CD4-positive, alpha-beta T cell treated with Interleukin-6 for 4 hours (primary cell): Measurements from ENCODE around the gene CDK5R1.
A peak's percentile ranks its signal among the peaks of the same experiment; 100 is the strongest.

ENCODE experiments used
- DNase-seq: peaks from one replicate; pipeline ENCODE4 v3.0.0-alpha.2; 2020; ENCODE audit warnings: mixed read lengths

The CDK5R1 gene

GRCh38 chr17:32494621-32495358 lies 8.0 kb downstream of the CDK5R1 start:
- no peak for DNase-seq

DNA sequence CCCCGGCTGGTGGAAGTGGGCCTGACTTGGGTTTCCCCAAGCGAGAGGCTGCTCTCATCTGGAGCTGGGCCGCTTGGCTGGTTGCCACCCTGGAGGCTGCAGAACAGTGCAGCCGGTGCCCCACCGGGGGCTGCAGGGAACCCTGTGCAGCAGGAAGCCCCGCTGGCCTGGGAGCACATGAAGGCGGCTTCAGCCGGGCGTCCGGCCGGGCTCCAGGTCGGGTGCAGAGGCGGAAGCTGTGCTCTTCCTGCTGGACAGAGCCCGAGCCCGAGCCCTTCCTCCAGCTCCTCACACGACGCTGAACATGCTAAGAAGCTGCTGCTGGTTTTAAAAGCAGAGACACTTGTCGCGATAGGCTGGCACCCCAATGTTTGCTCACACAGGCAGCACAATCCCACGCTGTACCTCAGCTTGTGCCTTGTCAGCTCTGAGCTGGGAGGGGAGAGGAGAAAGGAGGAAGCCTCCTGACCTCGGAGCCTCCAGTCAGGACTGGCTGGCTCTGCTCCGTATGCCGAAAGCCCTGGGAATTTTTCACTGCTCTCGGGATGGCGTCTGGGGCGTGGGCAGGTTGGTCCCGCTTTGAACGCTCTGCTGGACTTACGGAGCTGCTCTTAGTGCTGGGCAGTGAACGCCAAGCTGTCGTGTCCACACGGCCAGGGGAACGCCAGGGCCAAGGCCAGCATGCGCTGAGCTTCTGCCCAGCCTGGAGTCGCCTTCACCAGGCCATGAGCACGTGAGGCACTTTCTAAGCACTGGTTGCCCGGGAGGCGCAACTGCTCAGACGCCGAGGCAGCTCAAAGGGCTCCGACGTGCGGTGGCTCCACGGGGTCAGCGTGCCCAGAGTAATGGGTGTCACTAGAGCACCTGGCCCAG lies 8.8 kb downstream of the CDK5R1 start:
- DNase-seq: no peak

- DNase-seq: no peak
These were observed 9.7 kb downstream of the CDK5R1 start for GRCh38 chr17:32496395-32497073.

GRCh38 chr17:32497431-32498205 lies 10.8 kb downstream of the CDK5R1 start:
- no peak for DNase-seq

DNA sequence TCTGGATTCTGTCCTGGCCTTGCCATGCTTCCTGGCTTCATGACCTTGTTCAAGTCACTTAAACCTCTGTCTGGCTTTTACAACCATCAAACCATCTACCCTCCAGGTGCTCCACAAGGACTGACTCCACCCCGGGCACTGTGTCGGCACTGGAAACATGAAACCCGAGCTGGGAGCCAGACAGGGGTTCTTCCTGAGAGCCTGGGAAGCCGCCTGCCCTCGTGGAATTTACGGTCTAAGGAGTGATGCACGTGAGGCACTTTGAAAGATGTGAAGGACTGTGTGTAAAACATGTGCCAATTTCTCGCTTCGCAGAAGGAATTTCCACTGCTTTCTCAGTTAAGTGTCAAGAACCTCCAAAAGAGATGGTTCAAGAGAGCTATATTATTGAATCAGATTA lies 11.6 kb downstream of the CDK5R1 start:
- DNase-seq: no peak

GRCh38 chr17:32502013-32502412 lies 15.2 kb downstream of the CDK5R1 start:
- DNase-seq: no peak

- no peak for DNase-seq
These were observed 15.9 kb downstream of the CDK5R1 start for GRCh38 chr17:32502710-32503109.

DNA sequence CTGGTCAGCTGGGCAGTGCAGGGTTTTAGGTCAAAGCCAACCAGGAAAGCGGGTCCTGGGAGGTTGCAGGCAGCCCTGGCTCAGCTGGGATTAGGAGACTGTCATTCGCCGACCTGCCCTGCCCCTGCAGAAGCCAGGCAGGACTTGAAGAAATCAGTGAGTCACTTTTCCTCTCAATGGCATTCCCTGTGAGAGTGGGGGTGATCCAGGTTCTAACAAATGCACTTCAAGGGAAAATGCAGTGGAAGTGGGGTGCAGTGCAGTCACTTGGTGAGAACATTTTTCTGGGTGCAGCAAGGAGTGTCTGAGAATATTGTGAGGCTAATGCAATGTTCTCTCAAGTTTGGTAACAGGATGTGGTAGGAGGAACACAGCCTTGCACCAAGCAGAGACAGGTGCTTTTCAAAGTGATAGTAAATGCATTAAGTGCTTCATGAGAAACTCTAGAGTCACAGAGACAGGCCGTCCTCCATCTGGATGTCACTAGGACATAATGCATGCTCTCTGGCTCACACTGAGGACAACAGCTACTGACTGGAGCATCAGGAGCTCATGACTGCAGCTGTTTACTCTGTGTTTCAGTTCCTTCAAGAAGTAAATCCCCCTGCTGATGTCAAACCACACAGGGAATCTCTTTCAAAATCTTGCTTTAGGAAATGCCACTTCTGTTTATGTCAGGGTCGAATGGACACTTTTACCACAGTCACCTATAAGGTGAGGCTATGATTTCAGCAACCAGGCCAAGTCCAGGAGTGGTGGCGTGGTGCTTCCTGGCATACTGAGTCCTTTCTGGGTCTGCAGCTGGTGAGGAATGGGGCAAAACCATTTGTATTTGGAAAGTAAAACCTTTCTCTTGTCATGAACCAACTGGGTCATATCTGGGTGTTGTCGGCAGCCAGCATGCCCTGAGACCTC lies 16.7 kb downstream of the CDK5R1 start:
- peak; percentile 66 for DNase-seq

DNA sequence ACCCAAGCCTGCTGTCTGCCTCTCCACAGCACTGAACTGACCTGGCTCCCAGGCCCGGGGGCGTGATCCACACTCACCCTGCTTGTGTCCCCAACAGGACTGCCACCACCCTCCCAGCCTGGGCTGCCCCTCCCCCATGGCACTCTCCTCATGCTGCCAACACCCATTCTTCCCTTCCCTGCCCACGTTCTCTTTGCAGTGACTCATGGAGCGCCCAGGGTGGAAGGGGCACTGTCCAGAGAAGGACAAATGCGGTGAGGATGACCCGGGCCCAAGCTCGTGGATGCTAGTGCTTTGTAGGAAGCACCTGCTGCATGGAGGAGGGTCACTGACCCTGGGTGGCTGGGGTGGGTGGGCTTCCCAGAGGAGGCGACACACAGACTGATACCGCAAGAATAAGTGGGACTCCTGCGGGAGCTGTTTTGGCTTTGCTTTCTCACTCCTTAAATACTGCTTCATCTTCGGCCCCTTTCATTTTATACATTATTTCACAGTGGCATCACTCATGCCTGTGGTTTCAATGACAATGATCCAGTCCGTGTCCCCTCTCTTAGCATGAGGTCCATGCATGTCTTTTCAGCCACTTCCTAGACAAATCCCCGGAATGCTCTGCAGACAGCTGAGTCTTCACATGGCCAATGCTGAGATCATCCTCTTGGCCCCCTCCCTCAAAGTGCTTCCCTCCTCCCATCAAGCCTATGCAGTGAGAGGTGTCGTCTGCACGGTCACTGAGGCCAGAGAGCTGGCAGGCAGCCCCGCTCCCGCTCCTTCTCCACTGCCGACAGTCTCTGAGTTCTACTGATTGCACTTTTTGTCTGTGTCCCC lies 17.6 kb downstream of the CDK5R1 start:
- peak; percentile 54 for DNase-seq

- no peak for DNase-seq
These were observed 22.1 kb downstream of the CDK5R1 start for GRCh38 chr17:32508926-32509325.

DNA sequence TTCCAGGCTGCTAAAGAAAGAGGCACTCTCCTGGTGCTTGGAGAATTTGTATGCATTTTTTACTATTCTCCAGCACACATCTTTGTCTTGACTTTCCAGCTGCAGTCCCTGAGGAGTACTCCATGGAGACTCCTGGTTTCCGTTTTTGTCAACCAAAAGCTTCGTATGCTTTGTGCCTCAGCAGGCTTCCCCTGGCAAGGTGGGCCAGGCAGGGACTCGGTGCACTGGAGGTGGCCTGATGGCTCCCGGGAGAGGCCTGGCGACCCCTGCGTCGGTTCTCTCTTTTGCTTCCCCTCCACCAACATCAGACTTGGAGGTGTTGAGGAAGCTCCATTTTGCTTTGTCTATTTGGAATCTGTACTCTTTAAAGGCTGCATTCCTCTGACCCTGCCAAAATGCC lies 23.7 kb downstream of the CDK5R1 start:
- DNase-seq: no peak

DNA sequence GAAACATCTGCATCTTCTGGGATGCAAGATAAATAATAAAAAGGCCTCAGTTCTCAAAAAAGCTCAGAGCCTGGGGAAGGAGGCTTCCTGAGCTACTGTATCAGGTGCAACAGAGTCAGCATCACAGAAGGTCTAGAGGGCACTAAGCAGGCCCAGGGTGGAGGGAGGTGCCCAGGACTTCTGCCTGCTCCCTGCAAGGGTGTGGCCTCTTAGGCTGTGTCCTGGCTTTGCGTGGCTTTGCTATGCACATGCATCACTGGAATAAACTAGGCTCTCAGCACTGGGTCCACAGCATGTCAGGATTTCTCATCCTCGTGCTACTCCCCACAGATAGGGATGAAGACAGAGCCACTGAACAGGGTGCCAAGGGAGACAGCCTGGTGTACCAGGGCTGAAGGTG lies 25.5 kb downstream of the CDK5R1 start:
- no peak for DNase-seq

- DNase-seq: no peak
These were observed 26.8 kb downstream of the CDK5R1 start for GRCh38 chr17:32513579-32513978.

DNA sequence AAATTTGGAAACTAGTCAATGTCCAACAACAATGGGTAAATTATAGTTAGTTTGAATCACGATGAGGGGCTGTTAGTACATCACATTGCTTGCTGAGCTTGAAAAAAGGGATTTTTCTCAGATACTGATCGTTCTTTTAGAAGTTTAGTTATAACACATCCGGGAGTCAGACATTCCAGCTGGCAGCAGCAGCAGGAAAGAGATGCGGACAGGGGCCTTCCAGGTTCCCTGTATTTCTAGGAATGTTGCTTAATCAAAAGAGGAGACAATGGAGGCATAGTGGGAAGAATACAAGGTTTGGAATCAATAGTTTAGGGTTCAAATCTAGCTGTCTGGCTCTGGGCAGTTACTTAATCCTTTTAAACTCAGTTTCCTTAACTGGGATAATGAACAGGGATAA lies 27.8 kb downstream of the CDK5R1 start:
- DNase-seq: no peak

DNA sequence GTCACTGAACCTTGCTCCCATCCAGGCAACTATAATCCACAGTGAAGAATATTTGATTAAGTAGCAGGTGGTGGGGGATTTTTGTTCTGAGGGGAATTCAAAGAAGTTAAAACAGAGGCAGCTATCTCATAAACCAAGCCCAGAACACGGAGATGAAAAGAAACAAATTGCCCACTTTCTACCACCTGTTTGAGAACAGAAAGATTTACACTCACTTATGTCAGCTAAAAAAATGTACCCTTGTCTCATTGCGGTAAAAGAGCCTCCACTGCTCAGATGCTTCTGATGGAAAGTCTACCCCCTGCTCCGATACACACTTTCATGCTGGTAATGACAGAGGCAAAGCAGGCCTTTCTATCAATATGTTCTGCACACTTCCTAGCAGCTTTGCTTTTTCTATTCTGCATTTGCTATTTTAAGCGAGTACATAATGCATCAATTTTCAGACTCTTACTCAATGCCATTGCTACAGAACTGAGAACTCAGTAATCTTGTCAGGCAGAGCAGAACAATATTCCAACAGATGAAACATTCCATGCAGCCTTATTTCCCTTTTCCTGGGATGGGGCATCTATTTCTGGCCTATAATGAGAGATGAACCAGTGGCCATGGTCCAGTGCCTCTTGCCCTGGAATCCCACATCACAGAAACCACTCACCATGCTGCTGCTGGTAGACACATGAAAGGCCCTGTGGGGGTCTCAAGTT lies 29.0 kb downstream of the CDK5R1 start:
- DNase-seq: no peak

DNA sequence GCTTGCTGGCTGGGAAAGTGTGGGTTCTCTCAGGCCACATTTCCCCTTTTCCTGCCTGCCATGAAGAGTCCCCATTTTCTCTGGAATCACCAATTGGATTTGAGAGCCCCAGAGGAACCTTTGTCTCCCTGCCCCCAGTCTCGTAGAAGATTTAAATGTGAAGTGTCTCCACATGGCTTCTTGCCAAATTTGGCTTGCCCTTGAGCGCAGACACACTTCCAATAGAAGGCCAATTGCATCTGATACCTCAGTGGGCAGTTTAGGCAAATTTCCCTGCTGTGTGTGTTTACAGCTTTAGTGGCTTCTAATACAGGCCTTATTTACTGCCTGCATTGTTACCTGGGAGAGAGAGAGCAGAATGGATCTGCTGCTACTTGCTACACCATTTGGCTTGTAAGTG lies 29.7 kb downstream of the CDK5R1 start:
- no peak for DNase-seq

GRCh38 chr17:32516940-32517701 lies 30.3 kb downstream of the CDK5R1 start:
- peak; percentile 28 for DNase-seq

- DNase-seq: no peak
These were observed 31.2 kb downstream of the CDK5R1 start for GRCh38 chr17:32517982-32518381.

DNA sequence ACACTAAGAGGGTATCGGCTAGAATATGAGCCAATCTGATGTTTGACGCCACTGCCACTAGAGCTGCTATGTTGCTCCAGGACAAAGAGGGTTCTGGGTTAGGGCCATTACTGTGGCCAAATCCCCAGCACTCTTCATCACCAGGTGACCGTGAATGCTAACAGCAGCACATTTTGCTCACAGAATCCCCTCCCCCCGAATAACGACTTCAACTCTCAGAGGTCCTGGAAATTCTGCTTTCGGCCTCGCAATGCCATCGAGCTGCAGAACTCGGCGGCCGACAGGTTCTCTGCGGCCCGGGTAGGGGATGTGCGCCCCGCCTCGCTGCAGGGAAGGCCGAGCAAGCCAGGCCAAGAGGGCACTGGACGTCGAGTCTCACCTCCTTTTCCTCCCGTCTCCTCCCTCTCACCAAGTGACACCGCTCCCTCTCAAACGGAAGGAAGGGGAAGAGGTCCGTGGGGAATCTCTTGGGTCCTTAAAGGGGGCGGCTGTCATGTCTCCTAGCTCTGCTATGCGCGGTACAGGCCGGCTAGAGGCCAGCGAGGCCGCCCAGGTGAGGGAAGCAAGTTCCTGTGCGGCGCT lies 31.9 kb downstream of the CDK5R1 start:
- DNase-seq: no peak
